ENCODE results near the gene POP5.
A peak's percentile ranks its signal among the peaks of the same experiment; 100 is the strongest.

The POP5 gene, protein sequence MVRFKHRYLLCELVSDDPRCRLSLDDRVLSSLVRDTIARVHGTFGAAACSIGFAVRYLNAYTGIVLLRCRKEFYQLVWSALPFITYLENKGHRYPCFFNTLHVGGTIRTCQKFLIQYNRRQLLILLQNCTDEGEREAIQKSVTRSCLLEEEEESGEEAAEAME

DNA sequence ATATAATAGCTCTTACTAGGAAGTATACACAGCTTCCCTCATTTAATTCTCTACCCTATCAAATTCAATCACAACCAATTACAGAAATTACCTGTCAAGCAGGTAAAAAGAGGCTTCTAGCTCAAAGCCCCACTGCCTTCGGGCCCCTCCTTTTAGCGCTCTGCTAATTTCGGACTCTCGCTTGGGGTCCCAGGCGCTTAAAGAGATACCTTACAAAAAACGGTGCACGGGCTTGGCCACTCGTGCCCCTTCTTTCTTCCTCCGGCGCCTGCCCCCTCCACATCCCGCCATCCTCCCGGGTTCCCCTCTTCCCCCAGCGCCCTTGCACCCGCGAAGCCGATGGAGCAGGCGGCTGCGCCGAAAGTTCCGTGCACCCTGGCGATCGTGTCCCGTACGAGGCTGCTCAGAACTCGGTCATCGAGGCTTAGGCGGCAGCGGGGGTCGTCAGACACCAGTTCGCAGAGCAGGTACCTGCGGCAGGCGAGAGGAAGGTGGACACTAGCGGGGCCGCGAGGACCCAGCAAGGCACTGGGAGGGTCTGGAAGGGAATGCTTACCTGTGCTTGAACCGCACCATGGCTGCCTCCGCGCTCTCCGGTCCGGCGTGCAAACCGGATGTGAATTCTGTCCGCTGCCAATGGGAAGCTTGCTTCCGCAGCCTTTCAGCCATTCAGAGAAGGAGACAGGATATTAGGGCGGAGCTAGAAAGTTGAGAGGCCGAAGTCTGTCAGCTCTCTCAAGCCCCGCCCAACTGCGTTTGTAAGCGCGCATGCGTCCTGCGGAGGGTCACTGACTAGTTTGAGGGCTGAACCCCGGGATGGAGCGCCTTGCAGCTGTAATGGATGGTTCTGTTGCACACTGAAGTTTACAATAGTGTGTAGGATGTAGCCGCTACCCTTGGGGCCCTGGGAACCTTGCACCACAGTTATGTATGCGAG, at the start of gene POP5:
TSS of gene POP5 (minus strand) at position 616 of the 937 bp plus-strand sequence. CDS start at position 576, 40 bp downstream.
- Histone ChIP-seq H3K27ac (peak within 1 kb of the TSS; percentile 62), H3K9ac (peak within 1 kb of the TSS; percentile 43), H3K4me3 (ENCODE audit: low read depth, low read length) (peak within 1 kb of the TSS; percentile 99), H3K79me2 (no peaks in the 10 kb centered on the region), H2AFZ (peak within 1 kb of the TSS; percentile 94), H3K4me1 (no peaks in the 10 kb centered on the region), H3K9me3 (ENCODE audit: control insufficient read depth, low read length) (no peaks in the 10 kb centered on the region), H3K36me3 (ENCODE audit: control insufficient read depth, insufficient read depth, low read length) (no peaks in the 10 kb centered on the region), H3K4me2 (ENCODE audit: low read length) (peak within 1 kb of the TSS; percentile 100), H3K27me3 (ENCODE audit: control insufficient read depth, insufficient read depth, low read length) (no peaks in the 10 kb centered on the region)
- TF ChIP-seq, protein P1, sequence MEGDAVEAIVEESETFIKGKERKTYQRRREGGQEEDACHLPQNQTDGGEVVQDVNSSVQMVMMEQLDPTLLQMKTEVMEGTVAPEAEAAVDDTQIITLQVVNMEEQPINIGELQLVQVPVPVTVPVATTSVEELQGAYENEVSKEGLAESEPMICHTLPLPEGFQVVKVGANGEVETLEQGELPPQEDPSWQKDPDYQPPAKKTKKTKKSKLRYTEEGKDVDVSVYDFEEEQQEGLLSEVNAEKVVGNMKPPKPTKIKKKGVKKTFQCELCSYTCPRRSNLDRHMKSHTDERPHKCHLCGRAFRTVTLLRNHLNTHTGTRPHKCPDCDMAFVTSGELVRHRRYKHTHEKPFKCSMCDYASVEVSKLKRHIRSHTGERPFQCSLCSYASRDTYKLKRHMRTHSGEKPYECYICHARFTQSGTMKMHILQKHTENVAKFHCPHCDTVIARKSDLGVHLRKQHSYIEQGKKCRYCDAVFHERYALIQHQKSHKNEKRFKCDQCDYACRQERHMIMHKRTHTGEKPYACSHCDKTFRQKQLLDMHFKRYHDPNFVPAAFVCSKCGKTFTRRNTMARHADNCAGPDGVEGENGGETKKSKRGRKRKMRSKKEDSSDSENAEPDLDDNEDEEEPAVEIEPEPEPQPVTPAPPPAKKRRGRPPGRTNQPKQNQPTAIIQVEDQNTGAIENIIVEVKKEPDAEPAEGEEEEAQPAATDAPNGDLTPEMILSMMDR (IDR thresholded peaks at IDR 0.05) = no peak

DNA sequence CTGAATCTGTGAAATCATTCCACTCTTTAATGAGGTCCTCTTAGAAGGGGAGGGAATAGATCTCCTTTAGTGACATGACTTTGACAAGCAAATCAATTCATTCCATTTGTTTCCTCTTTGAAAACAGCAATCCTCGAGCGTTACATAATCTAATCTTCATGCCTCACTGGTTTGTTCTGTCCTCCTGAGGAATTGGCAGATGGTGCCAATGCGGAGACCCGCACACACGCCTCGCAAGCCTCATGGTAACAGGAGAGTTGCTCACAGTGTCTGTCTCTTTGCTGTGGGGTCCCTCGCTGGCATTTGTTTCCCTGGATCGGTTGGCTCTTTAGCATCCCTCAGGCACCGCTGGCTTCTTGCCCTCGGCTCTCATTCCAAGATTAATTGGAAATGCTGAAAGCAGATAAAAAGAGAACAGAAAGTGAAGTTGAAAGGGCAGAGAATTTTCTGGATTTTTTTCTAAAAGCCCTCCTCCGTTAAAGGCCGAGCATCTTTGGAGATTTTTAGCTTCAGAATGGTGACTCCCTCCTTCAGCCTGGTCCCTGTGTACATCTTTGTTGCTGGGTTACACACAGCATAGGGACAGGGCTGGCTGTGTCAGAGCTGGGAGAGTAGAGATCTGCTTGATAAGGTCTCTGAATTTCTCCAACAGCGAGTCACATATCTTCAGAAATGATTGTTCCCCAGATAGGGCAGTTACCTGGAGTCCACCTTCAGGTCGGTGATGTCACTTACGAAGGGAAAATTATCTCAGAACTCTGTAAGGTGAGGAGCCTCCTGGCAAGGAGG, 49.1 kb upstream of the POP5 start:
- H3K4me2 ChIP-seq (ENCODE audit: low read length) = peak overlapping the region; percentile 65
- no peaks in the 10 kb centered on the region for H3K36me3 ChIP-seq (ENCODE audit: control insufficient read depth, insufficient read depth, low read length)
- H3K27me3 ChIP-seq (ENCODE audit: control insufficient read depth, insufficient read depth, low read length) = no peaks in the 10 kb centered on the region
- peak overlapping the region; percentile 11 for H3K4me3 ChIP-seq (ENCODE audit: low read depth, low read length)
- H3K4me1 ChIP-seq = peaks cover 30% of the 10 kb centered on the region
- no peaks in the 10 kb centered on the region for H3K9me3 ChIP-seq (ENCODE audit: control insufficient read depth, low read length)
- TF ChIP-seq, protein P1 (IDR thresholded peaks at IDR 0.05) = no peak
- H3K27ac ChIP-seq = peak overlapping the region; percentile 98
- H2AFZ ChIP-seq = peak overlapping the region; percentile 51
- H3K79me2 ChIP-seq = no peaks in the 10 kb centered on the region
- peak overlapping the region; percentile 33 for H3K9ac ChIP-seq

DNA sequence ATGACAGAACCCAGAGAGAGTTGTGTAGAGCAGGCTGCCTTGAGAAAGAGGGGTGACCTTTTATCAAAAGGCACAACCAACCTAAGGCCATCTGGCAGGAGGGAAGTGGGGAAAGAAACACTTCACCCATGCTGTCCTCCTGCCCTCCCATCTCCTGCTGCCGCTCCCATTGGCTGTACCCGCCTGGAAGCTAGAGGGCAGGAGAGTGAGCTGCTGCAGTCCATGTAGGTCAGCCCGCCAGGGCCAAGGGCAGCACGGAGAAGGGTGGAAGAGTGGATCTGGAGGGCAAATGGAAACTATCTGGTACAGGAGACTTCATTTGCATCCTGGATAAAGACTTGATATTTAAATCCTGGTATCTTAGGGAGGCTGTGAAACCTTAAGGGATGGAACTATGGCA, 47.7 kb upstream of the POP5 start:
- no peaks in the 10 kb centered on the region for H3K36me3 ChIP-seq (ENCODE audit: control insufficient read depth, insufficient read depth, low read length)
- no peak overlapping the region for H3K4me2 ChIP-seq (ENCODE audit: low read length)
- no peaks in the 10 kb centered on the region for H3K27me3 ChIP-seq (ENCODE audit: control insufficient read depth, insufficient read depth, low read length)
- no peak overlapping the region for H3K9ac ChIP-seq
- H3K9me3 ChIP-seq (ENCODE audit: control insufficient read depth, low read length) = no peaks in the 10 kb centered on the region
- H3K79me2 ChIP-seq = no peaks in the 10 kb centered on the region
- H3K4me1 ChIP-seq = peaks cover 30% of the 10 kb centered on the region
- peak overlapping the region; percentile 70 for H2AFZ ChIP-seq
- TF ChIP-seq, protein P1 (IDR thresholded peaks at IDR 0.05) = peak; percentile 72
- H3K4me3 ChIP-seq (ENCODE audit: low read depth, low read length) = no peak overlapping the region
- peak overlapping the region; percentile 98 for H3K27ac ChIP-seq

DNA sequence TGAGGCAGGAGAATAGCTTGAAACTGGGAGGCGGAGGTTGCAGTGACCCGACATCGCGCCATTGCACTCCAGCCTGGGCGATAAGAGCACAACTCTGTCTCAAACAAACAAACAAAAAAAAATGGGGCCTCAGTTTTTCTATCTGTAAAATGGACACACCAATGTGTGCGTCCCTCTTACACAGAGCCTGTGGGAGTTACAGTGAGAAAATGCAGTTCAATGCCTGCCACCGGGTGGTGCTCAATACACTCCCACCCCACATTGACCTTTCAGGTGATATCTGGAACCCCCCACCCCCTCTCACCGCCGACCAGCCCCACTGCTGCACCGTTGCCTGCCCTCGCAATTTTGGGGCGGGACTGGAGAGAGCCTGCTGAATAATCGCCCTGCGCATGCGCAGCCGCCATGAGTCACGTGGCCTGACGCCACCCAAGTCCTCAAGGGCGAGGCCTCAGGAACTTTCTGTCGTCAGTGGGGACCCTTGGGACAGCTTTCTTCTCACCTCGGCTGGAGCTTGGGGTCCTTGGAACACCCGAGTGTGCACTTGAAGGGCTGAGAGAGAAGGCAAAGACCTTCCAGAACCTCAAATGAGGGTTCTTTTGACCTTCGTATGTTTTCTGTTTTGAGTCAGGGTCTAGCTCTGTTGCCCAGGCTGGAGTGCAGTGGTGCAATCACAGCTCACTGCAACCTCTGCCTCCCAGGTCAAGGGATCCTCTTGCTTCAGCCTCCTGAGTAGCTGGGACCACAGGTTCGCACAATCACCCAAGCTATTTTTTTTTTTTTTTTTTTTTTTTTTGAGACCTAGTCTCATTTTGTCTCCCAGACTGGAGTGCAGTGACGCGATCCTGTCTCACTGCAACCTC, 44.6 kb upstream of the POP5 start:
- no peak overlapping the region for H3K4me2 ChIP-seq (ENCODE audit: low read length)
- H3K9me3 ChIP-seq (ENCODE audit: control insufficient read depth, low read length) = no peaks in the 10 kb centered on the region
- H3K36me3 ChIP-seq (ENCODE audit: control insufficient read depth, insufficient read depth, low read length) = no peaks in the 10 kb centered on the region
- no peak overlapping the region for H3K4me3 ChIP-seq (ENCODE audit: low read depth, low read length)
- H3K79me2 ChIP-seq = no peaks in the 10 kb centered on the region
- H3K27me3 ChIP-seq (ENCODE audit: control insufficient read depth, insufficient read depth, low read length) = no peaks in the 10 kb centered on the region
- H3K9ac ChIP-seq = no peak overlapping the region
- peak overlapping the region; percentile 39 for H2AFZ ChIP-seq
- peaks cover 20% of the 10 kb centered on the region for H3K4me1 ChIP-seq
- H3K27ac ChIP-seq = no peak overlapping the region
- TF ChIP-seq, protein P1 (IDR thresholded peaks at IDR 0.05) = no peak
